Stimulated activated CD8-positive, alpha-beta memory T cell treated with anti-CD3 and anti-CD28 coated beads, Interleukin-4, amount 100 ng/mL, for 24 hours (primary cell): ENCODE data around the gene DUSP22.

Experiments used
- DNase-seq: peaks from one replicate; pipeline ENCODE4 v3.0.0-alpha.2; 2020; ENCODE audit warnings: low read depth

Gene DUSP22

DNA sequence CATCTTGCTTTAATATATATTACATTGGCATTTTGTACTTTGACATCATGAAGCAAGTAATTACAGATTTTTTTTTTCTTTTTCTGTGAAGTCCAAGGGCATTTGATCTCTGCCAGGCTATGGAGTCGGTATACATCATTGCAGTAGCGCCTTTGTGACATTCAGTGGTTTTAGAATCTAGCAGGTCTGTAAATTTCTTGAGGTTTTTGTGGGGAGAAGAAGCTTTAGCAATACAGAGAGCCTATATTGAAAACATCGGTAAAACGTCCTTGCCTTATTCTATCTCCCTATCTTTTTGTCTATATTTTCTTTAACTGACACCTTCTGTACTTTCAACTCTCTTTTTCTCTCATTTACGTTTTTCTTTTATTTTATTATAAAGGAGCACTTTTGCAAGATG is 47.2 kb downstream of the DUSP22 start:
- DNase-seq, result no peak

DNA sequence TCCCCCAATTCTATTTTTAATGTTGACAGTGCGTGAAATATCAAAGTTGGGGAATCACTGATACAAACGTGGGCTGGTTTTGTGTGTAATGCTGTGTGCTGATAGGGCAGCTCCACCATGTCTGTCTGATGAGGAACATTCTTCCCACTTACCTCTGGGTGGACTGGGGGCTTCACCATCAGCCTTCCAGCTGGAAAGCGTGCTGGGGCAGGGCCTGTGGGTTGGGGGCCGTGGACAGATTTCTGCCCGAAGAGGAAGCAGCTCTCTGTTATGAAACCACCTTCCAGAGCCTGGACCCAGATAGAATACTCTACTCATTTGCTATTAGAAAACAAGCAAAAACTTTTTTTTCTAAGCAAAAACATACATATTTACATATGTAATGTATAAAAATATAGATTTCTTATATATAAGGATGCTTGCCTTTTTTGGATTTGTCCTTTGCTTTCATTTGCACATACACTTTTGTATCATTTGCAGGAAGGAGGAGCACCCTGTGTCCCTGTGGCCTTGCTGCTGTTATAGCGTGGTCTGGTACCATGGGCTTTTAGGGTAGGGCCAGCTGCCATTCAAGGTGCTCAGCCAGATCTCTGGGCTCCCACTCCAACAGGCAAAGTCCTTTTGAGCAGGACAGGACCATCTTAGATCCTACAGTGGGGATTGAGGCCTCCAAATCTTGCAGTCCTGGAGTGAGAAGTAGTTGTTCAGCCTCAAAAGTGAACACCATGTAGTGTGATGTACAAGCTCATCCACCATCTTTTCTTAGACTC is 48.1 kb downstream of the DUSP22 start:
- no peak for DNase-seq

GRCh38 chr6:340991-341827 is 48.9 kb downstream of the DUSP22 start:
- no peak for DNase-seq

GRCh38 chr6:341914-342831 is 49.9 kb downstream of the DUSP22 start:
- no peak for DNase-seq

DNA sequence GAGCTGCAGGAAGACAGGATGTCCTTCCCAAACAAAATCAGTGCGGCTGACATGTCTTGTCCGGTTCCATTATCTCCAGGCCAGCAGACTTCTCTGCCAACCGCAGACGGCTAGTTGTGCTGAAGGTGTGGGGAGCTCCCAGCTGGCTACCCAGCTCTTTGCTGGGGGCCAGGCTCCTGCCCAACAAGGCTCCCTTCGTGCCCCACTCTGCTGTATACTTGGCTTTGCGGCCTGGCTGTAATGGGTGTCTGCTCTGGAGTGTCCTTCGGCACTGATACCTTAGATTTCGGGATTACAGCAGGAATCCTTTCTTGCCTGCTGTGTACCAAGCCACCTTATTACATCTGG is 50.5 kb downstream of the DUSP22 start:
- no peak for DNase-seq

DNA sequence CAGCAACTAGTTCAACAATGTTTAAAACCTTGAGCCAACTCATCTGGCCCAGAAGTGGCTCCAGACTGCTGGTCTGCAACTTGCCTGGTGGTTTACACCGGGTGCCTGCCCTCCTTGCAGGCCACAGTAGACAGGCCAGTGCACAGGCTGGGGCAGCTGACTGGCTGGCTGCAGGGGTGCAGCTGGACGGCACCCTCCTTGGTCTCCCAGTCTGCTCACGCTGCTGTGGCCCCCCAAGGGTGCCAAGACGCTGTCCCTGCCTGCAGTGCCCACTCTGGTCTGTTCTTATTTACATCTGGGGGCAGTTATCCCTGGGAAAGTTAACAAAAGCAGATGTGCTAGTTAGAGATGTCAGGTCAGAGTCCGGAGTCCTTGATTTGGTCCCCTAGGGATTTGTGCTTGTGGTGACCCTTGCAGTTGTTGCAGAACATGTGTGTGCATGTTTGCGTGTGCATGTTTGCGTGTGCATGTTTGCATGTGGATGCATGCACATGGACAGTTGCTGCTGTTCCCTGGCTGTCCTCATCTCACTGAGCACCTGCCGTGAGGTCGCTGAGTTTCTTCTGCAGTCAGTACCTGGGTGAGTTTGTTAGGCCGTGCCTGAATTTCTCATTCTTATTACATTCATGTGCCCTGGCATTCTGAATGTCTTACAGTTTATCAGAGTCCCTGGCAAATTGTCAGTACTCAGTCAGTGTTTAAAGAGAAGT is 51.1 kb downstream of the DUSP22 start:
- no peak for DNase-seq

DNA sequence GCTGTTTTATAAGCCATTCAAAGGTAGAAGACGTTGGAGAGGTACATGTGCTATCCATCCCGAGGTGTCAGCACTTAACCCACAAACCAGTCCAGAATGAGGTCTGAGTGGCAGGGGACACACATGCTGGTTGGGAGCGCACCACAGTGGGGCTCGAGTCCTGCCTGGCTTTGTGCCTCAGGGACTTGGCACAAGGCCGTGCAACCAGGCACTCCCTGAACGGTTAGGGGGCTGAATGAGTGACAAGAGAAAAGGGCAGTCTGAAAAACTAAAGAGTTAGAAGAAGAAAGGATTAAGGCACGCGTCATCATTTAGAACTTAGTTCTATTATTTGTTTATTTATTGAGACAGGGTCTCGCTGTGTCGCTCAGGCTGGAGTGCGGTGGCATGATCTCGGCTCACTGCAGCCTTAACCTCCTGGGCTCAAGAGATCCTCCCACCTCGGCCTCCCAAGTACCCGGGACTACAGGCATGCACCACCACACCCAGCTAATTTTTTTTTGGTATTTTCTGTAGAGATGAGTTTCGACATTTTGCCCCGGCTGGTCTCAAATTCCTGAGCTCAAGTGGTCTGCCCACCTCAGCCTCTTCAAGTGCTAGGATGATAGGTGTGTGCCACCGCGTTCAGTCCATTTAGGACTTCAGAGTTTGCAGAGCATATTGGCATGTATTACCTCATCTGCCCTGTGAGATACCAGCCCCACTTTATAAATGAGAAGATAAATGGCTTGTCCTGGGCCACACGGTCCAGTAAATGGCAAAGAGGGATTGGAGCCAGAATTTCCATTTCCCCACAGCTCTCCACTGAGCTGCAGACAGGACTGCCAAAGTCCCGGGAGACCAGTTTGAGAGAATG is 51.9 kb downstream of the DUSP22 start:
- no peak for DNase-seq

GRCh38 chr6:344816-345340 is 52.6 kb downstream of the DUSP22 start:
- no peak for DNase-seq

DNA sequence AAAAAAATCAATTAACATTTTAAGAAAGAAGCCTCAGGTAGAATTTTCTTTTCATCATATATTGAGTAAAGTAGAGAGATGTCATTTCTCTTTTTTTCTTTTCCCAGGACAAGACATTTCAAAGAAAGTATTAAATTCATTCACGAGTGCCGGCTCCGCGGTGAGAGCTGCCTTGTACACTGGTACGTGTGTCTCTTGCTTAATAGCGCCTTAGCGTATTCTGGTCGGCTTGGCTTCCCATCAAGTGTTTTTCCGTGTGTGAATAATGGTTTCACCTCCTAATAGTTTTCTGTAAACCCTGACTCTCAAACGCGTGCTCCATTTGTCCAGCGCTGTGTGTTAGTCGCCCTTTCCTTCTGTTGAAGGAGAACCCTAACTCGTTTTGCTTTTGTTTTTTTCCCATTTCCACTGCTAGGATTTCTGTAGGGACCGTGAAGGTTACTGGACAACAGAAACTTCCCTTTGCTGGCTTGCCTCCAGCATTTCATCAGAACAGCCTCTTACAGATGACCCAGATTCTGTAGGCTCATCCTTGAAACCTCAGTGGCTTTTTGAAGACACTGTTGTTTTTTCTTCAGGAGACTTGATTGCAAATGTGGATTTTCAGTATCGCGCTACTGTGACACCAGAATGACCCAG is 53.6 kb downstream of the DUSP22 start:
- DNase-seq, result no peak

- no peak for DNase-seq
Measured at GRCh38 chr6:346386-347030, 54.2 kb downstream of the DUSP22 start.

DNA sequence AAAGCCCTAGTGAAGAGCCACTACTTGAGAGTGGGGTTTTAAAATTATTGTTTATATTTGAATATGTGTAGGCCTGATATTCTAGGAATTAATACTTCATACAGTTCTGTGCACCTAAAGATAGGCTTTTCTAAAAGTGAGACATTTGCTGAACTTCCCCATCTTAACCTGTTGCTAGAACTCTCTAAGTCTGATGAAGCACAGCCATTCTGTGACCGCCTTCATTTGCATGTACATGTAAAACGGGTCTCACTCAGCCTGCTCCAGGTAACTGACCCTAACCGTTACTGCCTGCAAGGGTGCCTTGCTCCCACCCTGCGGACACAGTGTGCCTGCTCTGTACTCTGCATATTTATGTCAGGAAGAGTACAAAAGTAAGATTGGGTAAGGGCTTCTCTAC is 54.9 kb downstream of the DUSP22 start:
- DNase-seq, result no peak

GRCh38 chr6:347951-348859 is 55.9 kb downstream of the DUSP22 start:
- no peak for DNase-seq

DNA sequence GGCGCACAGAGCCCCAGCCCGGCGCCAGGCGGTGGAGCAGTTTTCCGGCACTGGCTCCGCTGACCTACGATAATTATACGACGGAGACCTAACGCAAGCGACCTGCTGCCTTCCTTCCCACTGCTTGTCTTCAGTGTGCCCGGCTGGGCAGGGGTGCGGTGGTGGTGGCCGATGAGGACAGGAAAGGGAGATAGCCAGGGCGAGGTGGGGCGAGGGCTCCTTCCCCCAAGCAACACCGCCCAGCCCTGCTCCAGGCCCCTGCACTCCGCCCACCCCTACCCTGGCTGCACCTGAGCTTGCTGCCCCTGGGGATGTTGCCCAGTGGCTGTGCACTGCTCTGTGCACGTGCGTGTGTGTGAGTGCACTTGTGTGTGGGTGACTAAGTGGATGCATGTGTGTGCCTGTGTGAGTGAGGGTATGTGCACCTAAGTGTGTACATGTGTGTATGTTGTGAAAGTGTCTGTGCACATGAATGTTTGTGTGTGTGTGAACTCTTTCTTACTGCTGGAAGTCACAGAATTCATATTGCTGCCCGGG is 56.6 kb downstream of the DUSP22 start:
- no peak for DNase-seq

GRCh38 chr6:349491-349921 is 57.2 kb downstream of the DUSP22 start:
- DNase-seq, result no peak

DNA sequence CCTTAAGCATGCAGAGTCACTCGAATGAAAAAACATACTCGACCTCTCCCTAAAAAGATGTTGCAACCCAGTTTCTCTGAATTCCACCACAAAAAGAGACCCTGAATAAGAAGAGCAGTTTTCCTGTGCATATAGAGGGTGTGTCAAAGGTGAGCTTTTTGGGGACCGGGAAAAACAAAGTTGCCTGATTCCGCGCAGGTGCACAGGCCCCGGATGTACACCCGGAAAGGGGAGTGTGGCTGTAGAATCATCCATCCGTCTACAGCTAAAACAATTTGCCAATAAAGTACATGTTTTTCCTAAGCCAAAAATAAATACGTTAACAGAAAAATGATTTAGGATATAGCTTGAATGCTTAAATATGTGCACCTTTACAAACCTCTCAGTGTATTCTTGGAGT is 58.1 kb downstream of the DUSP22 start:
- no peak for DNase-seq

DNA sequence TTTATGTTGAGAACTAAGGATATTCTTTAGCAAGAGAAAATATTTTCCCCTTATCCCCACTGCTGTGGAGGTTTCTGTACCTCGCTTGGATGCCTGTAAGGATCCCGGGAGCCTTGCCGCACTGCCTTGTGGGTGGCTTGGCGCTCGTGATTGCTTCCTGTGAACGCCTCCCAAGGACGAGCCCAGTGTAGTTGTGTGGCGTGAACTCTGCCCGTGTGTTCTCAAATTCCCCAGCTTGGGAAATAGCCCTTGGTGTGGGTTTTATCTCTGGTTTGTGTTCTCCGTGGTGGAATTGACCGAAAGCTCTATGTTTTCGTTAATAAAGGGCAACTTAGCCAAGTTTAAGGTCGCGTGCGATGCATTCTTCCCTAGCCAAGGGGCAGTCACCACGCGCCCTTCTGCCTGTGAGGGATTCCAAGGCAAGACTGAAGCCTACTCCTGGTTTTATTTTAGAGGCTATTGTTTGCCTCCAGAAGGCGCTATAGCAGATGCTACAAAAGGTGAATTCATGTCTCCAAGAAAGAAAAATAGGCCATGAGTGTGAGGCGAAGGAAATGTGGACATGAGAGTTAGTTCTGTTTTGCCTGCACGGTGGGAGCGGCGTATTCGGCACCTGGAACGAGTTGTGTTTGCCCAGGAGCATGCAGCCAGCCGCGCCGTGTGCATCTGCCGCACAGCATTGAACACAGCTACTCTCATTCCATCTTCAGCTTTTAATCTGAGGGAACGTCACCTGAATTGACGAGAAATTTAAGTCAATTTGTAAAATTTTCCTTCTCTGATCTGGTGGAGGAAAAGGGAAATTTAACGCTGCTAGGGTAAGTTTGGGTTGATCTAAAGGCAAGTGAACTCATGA is 59.0 kb downstream of the DUSP22 start:
- DNase-seq, result no peak

DNA sequence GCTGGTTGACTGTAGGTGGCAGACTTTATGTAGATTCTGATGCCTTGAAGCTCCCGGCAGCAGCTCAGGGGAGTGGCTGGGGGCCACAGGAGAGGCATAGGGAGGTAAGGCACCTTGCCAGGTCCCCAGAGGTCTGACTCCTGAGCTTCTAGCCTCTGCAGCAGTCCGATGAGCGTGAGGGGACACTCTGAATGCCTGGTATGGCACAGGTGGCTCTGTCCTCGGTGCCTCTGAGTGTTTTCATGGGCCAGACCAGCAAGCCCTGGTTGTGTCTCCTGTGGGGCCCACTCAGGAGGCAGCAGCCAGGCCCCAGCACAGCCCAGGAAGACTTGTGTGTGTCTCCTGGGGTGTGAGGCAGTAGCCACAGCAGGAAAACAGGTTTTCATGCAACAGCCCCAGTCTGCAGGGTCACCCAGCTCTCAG is 59.6 kb downstream of the DUSP22 start:
- DNase-seq, result no peak
